ENCODE measurements around the gene KRTAP3-3. TPM values are rescaled to one million over a fixed set of nuclear protein-coding genes. Genes with fewer than 3 reads are reported as not detected.

Gene KRTAP3-3
- total and polyA plus RNA-seq, 2 donors (not counting 1 experiment from before 2014, with no cell fraction given), result not detected

DNA sequence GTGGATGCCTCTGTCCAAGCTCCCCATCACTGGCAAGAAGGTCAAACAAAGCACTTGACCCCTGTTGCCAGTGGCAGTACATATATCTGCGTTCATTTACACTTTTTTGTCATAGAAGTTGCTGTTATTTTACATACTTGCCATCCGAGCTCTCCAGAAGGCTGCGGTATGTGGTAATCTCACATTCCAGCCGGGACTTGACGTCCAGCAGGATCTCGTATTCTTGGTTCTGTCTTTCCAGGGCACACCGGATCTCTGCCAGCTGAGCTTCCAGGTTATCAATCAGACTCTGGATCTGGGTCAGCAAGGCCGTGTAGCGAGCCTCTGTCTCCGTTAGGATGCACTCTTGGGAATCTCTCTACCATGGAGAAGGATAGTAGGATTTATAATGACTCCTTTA is 33.8 kb downstream of the KRTAP3-3 start:
- peak overlapping the region in 1 of 4 experiments; percentile 46 for H3K4me3 ChIP-seq (replicated peaks in 1 of 4; ENCODE audit: control extremely low read depth in 1 of 4, insufficient read depth in 1 of 4, low read depth in 3 of 4, low read length in 4 of 4)
- no peaks in the 10 kb centered on the region for H3K27me3 ChIP-seq (ENCODE audit: control insufficient read depth, insufficient read depth, low read length)
- H4K20me1 ChIP-seq (ENCODE audit: control insufficient read depth, extremely low read depth, insufficient read depth, low read length), result no peaks in the 10 kb centered on the region
- H3K4me1 ChIP-seq (ENCODE audit: control insufficient read depth, extremely low read depth, insufficient read depth, low read length), result peaks cover 13% of the 10 kb centered on the region
- no peaks in the 10 kb centered on the region for H3K79me2 ChIP-seq (ENCODE audit: control insufficient read depth, insufficient read depth, low read length)
- peak in 1 of 2 donors; percentile 26 for DNase-seq (ENCODE audit: low read depth in 2 of 2)
- H3K4me2 ChIP-seq (ENCODE audit: extremely low read depth, insufficient read depth, low read length), result peak overlapping the region; percentile 6
- peak overlapping the region; percentile 9 for H2AFZ ChIP-seq (ENCODE audit: low read length)
- no peaks in the 10 kb centered on the region for H3K9me3 ChIP-seq (ENCODE audit: control insufficient read depth, insufficient read depth, low read depth, low read length)
- TF ChIP-seq EZH2 (IDR thresholded peaks at IDR 0.05; ENCODE audit: low read length, missing control alignments) (no peak), CTCF (conservative IDR thresholded peaks at IDR 0.05 in 1 of 2, IDR thresholded peaks at IDR 0.05 in 1 of 2; ENCODE audit: low read depth in 1 of 2, low read length in 2 of 2) (no peak)
- H3K36me3 ChIP-seq (ENCODE audit: control insufficient read depth, insufficient read depth, low read length), result no peaks in the 10 kb centered on the region
- H3K27ac ChIP-seq (ENCODE audit: insufficient read depth, low read length), result no peak overlapping the region
- H3K9ac ChIP-seq (ENCODE audit: insufficient read depth, low read length), result no peak overlapping the region

- no peak overlapping the region for H3K9ac ChIP-seq (ENCODE audit: insufficient read depth, low read length)
- H3K27ac ChIP-seq (ENCODE audit: insufficient read depth, low read length), result peak overlapping the region; percentile 2
These were observed 35.6 kb downstream of the KRTAP3-3 start for GRCh38 chr17:40958086-40958953.

More at GRCh38 chr17:40958086-40958953, 35.6 kb downstream of the KRTAP3-3 start:
- H3K9me3 ChIP-seq (ENCODE audit: control insufficient read depth, insufficient read depth, low read depth, low read length), result no peaks in the 10 kb centered on the region
- no peaks in the 10 kb centered on the region for H3K36me3 ChIP-seq (ENCODE audit: control insufficient read depth, insufficient read depth, low read length)
- TF ChIP-seq EZH2 (IDR thresholded peaks at IDR 0.05; ENCODE audit: low read length, missing control alignments) (no peak), CTCF (conservative IDR thresholded peaks at IDR 0.05 in 1 of 2, IDR thresholded peaks at IDR 0.05 in 1 of 2; ENCODE audit: low read depth in 1 of 2, low read length in 2 of 2) (no peak)
- DNase-seq (ENCODE audit: low read depth in 2 of 2), result no peak
- H2AFZ ChIP-seq (ENCODE audit: low read length), result no peak overlapping the region
- H4K20me1 ChIP-seq (ENCODE audit: control insufficient read depth, extremely low read depth, insufficient read depth, low read length), result no peaks in the 10 kb centered on the region
- H3K4me3 ChIP-seq (replicated peaks in 1 of 4; ENCODE audit: control extremely low read depth in 1 of 4, insufficient read depth in 1 of 4, low read depth in 3 of 4, low read length in 4 of 4), result no peak overlapping the region
- H3K79me2 ChIP-seq (ENCODE audit: control insufficient read depth, insufficient read depth, low read length), result no peaks in the 10 kb centered on the region
- no peak overlapping the region for H3K4me2 ChIP-seq (ENCODE audit: extremely low read depth, insufficient read depth, low read length)
- peaks cover 20% of the 10 kb centered on the region for H3K4me1 ChIP-seq (ENCODE audit: control insufficient read depth, extremely low read depth, insufficient read depth, low read length)
- no peaks in the 10 kb centered on the region for H3K27me3 ChIP-seq (ENCODE audit: control insufficient read depth, insufficient read depth, low read length)

All from fibroblast of lung (primary cell).